ENCODE measurements around the gene IL20. TPM values are rescaled to one million over a fixed set of nuclear protein-coding genes. Genes with fewer than 3 reads are reported as not detected.

Gene IL20
- total RNA-seq, 1 donor from 2014 or later = 0.59 TPM

- DNase-seq = no peak
Measured at GRCh38 chr1:206904423-206905142, 39.2 kb downstream of the IL20 start.

DNA sequence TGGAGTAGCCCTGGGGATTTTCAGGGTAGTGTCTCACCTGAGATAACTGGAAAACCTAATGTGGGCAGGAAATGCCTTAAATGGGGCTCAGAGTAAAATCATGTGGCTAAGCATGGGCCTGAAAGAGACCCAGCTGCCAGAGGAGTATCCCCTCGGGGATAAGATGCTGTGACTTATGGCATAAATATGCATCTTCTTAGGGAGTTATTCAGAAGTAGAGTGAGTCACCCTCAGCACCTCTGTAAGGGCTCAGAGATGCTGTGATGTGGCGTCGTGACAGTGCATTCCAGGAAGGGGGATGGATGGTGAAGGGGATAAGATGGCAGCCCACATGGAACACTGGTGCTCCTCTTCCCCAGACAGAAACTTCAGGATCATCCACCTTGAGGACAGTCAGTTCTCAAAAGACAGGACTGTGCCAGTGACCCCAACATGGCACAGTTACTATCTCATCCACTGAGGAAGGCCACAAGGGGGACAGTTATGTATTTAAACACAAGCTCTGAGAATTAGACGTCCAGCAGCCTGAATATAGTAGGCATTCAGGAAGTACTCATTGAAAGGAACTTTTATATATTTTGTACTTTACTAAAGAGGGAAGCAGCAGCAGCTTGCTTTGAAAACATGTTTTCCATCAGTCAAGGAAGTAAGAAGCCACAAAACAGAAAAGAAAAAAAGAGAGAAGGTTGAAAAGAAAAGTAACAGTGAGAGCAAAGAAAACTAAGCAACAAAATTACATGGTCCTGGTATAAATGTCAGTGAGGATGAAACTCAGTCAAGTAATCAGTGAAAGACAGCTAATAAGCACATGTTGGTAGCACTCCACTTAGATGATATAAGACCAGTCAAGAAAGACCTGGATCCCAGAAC lies 40.1 kb downstream of the IL20 start:
- no peak for DNase-seq

GRCh38 chr1:206907304-206907991 lies 42.0 kb downstream of the IL20 start:
- DNase-seq = no peak

DNA sequence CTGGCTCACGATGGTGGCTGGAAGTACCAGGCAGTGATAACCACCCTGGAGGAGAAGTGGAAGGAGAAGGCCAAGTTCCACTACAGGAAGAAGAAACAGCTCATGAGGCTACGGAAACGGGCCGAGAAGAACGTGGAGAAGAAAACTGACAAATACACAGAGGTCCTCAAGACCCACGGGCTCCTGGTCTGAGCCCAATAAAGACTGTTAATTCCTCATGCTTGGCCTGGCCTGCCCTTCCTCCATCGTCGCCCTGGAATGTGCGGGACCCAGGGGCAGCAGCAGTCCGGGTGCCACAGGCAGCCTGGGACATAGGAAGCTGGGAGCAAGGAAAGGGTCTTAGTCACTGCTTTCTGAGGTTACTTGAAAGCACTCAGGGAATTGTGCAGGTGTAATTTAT lies 42.6 kb downstream of the IL20 start:
- no peak for DNase-seq

GRCh38 chr1:206909161-206909882 lies 43.9 kb downstream of the IL20 start:
- DNase-seq = no peak

- no peak for DNase-seq
Measured at GRCh38 chr1:206909883-206910318, 44.5 kb downstream of the IL20 start.

- peak; percentile 12 for DNase-seq
Measured at GRCh38 chr1:206911064-206911663, 45.7 kb downstream of the IL20 start.

GRCh38 chr1:206912445-206913095 lies 47.1 kb downstream of the IL20 start:
- DNase-seq = peak; percentile 68

GRCh38 chr1:206913766-206914537 lies 48.5 kb downstream of the IL20 start:
- DNase-seq = no peak

DNA sequence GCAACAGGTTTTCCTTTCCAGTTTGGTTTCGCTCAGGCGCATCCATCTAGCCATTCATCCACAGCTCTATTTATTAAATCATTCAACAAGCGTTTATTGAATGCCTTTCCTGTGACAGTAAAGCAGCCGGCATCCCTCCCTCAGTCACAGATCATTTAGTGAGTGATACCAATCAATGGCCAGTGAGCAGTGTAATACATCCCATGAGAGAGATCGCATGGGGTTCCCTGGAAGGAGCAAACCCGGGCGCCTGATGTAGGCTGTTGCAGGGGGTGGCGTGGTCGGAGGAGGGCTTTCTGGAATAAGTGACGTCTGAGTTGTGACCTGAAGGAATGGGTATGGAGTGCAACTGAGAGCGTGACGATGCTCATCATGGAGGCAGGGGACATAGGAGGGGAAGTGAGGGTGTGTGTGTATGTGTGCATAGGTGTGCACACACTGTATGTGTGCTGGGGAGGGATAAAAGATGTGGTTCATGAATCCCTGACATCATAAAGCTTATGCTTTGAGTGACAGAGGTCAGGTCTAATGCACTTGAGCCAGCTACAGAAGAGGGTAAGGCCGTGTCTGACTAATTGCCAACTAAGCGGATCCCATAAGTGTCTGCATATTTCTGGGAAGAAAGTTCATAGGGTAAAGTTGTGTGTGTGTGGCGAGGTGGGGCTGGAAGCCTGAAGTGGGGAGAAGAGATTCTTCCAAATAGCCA lies 49.8 kb downstream of the IL20 start:
- no peak for DNase-seq

DNA sequence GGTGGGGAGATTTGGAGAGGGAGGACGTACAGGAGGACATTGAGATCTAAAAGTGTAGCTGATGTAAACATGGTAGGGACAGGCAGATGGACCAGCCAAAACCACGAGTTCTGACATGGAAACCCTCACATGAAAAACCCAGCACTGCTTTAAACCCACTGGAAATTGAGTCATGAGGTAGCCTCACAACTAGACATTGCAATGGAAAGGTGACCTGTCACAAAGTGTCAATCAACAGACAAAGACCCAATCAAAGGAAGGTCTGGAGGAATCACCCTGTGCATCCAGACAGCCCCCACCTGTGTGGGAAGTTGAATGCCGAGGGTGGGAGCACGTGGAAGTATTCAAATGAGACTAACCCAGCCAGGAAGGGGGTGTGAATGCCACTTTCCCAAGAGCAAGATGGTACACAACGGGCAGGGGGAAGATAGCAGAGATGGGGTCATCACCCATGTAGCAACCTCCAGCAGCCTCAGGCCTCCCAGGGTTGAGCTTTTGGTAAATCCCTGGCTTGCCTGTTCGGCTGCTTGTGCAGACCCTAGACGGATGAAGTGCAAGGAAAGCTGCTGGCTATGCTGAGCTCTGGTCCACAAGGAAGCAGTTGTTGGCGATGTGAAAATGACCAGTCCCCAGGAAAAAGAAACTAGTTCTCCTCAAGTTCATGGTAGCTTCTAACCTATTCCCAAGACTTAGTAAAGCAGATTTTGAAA lies 50.7 kb downstream of the IL20 start:
- DNase-seq = no peak

DNA sequence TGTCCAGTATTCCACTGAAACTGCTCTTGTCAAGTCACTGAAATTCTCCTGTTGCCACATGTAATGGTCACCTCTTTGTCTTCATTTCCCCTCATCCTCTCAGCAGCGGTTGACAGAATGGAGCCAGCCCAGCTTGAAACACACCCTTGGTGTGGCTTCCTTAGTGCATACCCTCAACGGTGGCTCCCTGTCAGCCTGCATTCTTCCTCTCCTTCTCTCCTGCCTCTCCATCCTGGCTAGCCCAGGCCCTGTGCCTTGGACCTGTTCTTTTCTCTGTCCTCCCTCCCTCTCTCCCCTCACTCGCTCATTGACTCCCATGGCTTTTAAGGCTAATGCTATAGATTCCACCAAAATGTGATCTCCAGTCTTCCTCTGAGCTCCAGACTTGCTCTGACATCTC lies 52.7 kb downstream of the IL20 start:
- DNase-seq = no peak

Other genes starting within 250 kb of the IL20 start
- 8.2 TPM for gene DYRK3, start 230.1 kb upstream of the IL20 start, total RNA-seq
- gene MAPKAPK2, start 180.7 kb upstream of the IL20 start, total RNA-seq = 33.5 TPM
- gene IL19, start 94.8 kb upstream of the IL20 start, total RNA-seq = not detected
- gene IL10, start 93.1 kb upstream of the IL20 start, total RNA-seq = 1.4 TPM
- gene IL24, start 31.8 kb downstream of the IL20 start, total RNA-seq = not detected
- 0.69 TPM for gene FCMR, start 56.3 kb downstream of the IL20 start, total RNA-seq
- gene PIGR, start 80.8 kb downstream of the IL20 start, total RNA-seq = not detected
- gene FCAMR, start 104.8 kb downstream of the IL20 start, total RNA-seq = not detected
- 6.4 TPM for gene C1orf116, start 167.1 kb downstream of the IL20 start, total RNA-seq
- 27.8 TPM for gene YOD1, start 185.6 kb downstream of the IL20 start, total RNA-seq
- gene PFKFB2, start 187.7 kb downstream of the IL20 start, total RNA-seq = 9.4 TPM
- 0.30 TPM for gene C4BPB, start 223.2 kb downstream of the IL20 start, total RNA-seq
- gene C4BPA, start 238.6 kb downstream of the IL20 start, total RNA-seq = 0.39 TPM